H9 (cell line): Measurements from ENCODE around the gene THTPA. TPM values are rescaled to one million over a fixed set of nuclear protein-coding genes. Genes with fewer than 3 reads are reported as not detected.

ENCODE experiments used
- DNase-seq: peaks from one replicate; pipeline ENCODE4 v3.0.0-alpha.2; 2017
- H2AFZ ChIP-seq: one replicate; pipeline ENCODE4 v1.6.1; 2013; ENCODE audit warnings: mild to moderate bottlenecking, low read length, control low read depth, moderate library complexity
- H2AK5ac ChIP-seq: 2 replicates; pipeline ENCODE4 v1.6.1; 2013; ENCODE audit warnings: low read length, control low read depth, mixed read lengths; ENCODE audit not compliant: insufficient read length
- H2BK120ac ChIP-seq: one replicate; pipeline ENCODE4 v1.6.1; 2013; ENCODE audit warnings: low read depth, mild to moderate bottlenecking, low read length, control low read depth, inconsistent platforms; ENCODE audit not compliant: poor library complexity, severe bottlenecking
- H2BK12ac ChIP-seq: 2 replicates; pipeline ENCODE4 v1.6.1; 2013; ENCODE audit warnings: low read length, control low read depth, mixed read lengths, low read depth; ENCODE audit not compliant: insufficient read length
- H2BK15ac ChIP-seq: 2 replicates; pipeline ENCODE4 v1.6.1; 2013; ENCODE audit warnings: low read depth, low read length, control low read depth
- H2BK20ac ChIP-seq: one replicate; pipeline ENCODE4 v1.6.1; 2013; ENCODE audit warnings: low read depth, mild to moderate bottlenecking, low read length, control low read depth, inconsistent platforms; ENCODE audit not compliant: poor library complexity, severe bottlenecking
- H2BK5ac ChIP-seq: 2 replicates; pipeline ENCODE4 v1.6.1; 2013; ENCODE audit warnings: low read length, control low read depth, mixed read lengths; ENCODE audit not compliant: insufficient read length
- H3K14ac ChIP-seq: 2 replicates; pipeline ENCODE4 v1.6.1; 2013; ENCODE audit warnings: low read length, control low read depth; ENCODE audit not compliant: insufficient read depth
- H3K18ac ChIP-seq: 2 replicates; pipeline ENCODE4 v1.6.1; 2013; ENCODE audit warnings: low read depth, mild to moderate bottlenecking, mixed read lengths, low read length, control low read depth; ENCODE audit not compliant: insufficient read length
- H3K23ac ChIP-seq: 2 replicates; pipeline ENCODE4 v1.6.1; 2013; ENCODE audit warnings: low read length, control low read depth, mixed read lengths, low read depth; ENCODE audit not compliant: insufficient read length
- H3K23me2 ChIP-seq: 2 replicates; pipeline ENCODE4 v1.6.1; 2013; ENCODE audit warnings: low read depth, mild to moderate bottlenecking, mixed read lengths, low read length, control low read depth; ENCODE audit not compliant: insufficient read length, poor library complexity, severe bottlenecking
- H3K27ac ChIP-seq: 2 replicates; pipeline ENCODE4 v1.5.1; 2013; ENCODE audit warnings: low read length, control low read depth, mixed read lengths, low read depth; ENCODE audit not compliant: insufficient read length
- H3K27me3 ChIP-seq: 2 replicates; pipeline ENCODE4 v1.6.1; 2013; ENCODE audit warnings: low read length, control low read depth, inconsistent platforms; ENCODE audit not compliant: insufficient read depth
- H3K4ac ChIP-seq: 2 replicates; pipeline ENCODE4 v1.6.1; 2013; ENCODE audit warnings: low read depth, mild to moderate bottlenecking, control low read depth, inconsistent platforms, low read length, moderate library complexity
- H3K4me1 ChIP-seq: 2 replicates; pipeline ENCODE4 v1.6.1; 2013; ENCODE audit warnings: low read length, control low read depth, inconsistent platforms; ENCODE audit not compliant: insufficient read depth
- H3K4me2 ChIP-seq: 2 replicates; pipeline ENCODE4 v1.6.1; 2013; ENCODE audit warnings: low read length, control low read depth, mixed read lengths; ENCODE audit not compliant: insufficient read length, insufficient read depth
- H3K56ac ChIP-seq: 2 replicates; pipeline ENCODE4 v1.6.1; 2013; ENCODE audit warnings: low read depth, mild to moderate bottlenecking, mixed read lengths, low read length, control low read depth; ENCODE audit not compliant: insufficient read length
- H3K79me1 ChIP-seq: 2 replicates; pipeline ENCODE4 v1.6.1; 2013; ENCODE audit warnings: low read depth, mild to moderate bottlenecking, moderate library complexity, low read length, control low read depth, inconsistent platforms; ENCODE audit not compliant: insufficient read depth, poor library complexity, severe bottlenecking
- H3K79me2 ChIP-seq: 2 replicates; pipeline ENCODE4 v1.6.1; 2013; ENCODE audit warnings: low read length, control low read depth, inconsistent platforms; ENCODE audit not compliant: insufficient read depth
- H3K9ac ChIP-seq: 2 replicates; pipeline ENCODE4 v1.6.1; 2013; ENCODE audit warnings: low read length, control low read depth, mixed read lengths; ENCODE audit not compliant: insufficient read length; ENCODE audit errors: extremely low read depth
- H3K9me3 ChIP-seq: one replicate; pipeline ENCODE4 v1.6.1; 2013; ENCODE audit warnings: low read depth, low read length, inconsistent platforms; ENCODE audit not compliant: control insufficient read depth
- H3T11ph ChIP-seq: one replicate; pipeline ENCODE4 v1.6.1; 2013; ENCODE audit warnings: mild to moderate bottlenecking, low read length, control low read depth, inconsistent platforms
- H4K20me1 ChIP-seq: one replicate; pipeline ENCODE4 v1.6.1; 2013; ENCODE audit not compliant: control insufficient read depth, insufficient read length, insufficient read depth
- H4K5ac ChIP-seq: 2 replicates; pipeline ENCODE4 v1.6.1; 2013; ENCODE audit warnings: low read depth, mild to moderate bottlenecking, mixed read lengths, low read length, control low read depth; ENCODE audit not compliant: insufficient read length
- H4K8ac ChIP-seq: replicated peaks from 2 replicates; pipeline ENCODE4 v1.6.1; 2013; ENCODE audit warnings: low read length, control low read depth, mixed read lengths, low read depth; ENCODE audit not compliant: insufficient read length
- H4K91ac ChIP-seq: 2 replicates; pipeline ENCODE4 v1.6.1; 2013; ENCODE audit warnings: low read depth, mild to moderate bottlenecking, moderate library complexity, mixed read lengths, low read length, control low read depth; ENCODE audit not compliant: insufficient read length
- H3K27ac Mint-ChIP-seq, 3 experiments: 2 replicates in 2 of 3; 3 replicates in 1 of 3; pipeline ENCODE4 v1.8.0; 2020 to 2021; ENCODE audit warnings: mixed read lengths in 3 of 3, mild to moderate bottlenecking in 1 of 3, moderate library complexity in 1 of 3
- H3K27me3 Mint-ChIP-seq: 2 replicates; pipeline ENCODE4 v1.8.0; 2021; ENCODE audit warnings: low read depth, mild to moderate bottlenecking, moderate library complexity, mixed read lengths
- H3K36me3 Mint-ChIP-seq, 3 experiments: 2 replicates in 2 of 3; 3 replicates in 1 of 3; pipeline ENCODE4 v1.8.0; 2020 to 2021; ENCODE audit warnings: low read depth in 3 of 3, mixed read lengths in 3 of 3; ENCODE audit not compliant: insufficient read depth in 1 of 3
- H3K4me1 Mint-ChIP-seq, 2 experiments: 2 replicates each; pipeline ENCODE4 v1.8.0; 2020; ENCODE audit warnings: mixed read lengths in 2 of 2
- H3K4me3 Mint-ChIP-seq, 2 experiments: 2 replicates in 1 of 2; 3 replicates in 1 of 2; pipeline ENCODE4 v1.8.0; 2020 to 2021; ENCODE audit warnings: mild to moderate bottlenecking in 2 of 2, mixed read lengths in 2 of 2, moderate library complexity in 1 of 2
- H3K9me3 Mint-ChIP-seq, 2 experiments: 2 replicates in 1 of 2; 3 replicates in 1 of 2; pipeline ENCODE4 v1.8.0; 2020; ENCODE audit warnings: mild to moderate bottlenecking in 2 of 2, mixed read lengths in 2 of 2, moderate library complexity in 1 of 2
- CTCF ChIP-seq: fragments of 200-600 bp; sonication (generic); conservative IDR thresholded peaks from 3 replicates; pipeline ENCODE4 v1.8.0; 2021; ENCODE audit warnings: antibody characterized with exemption, mild to moderate bottlenecking
- WGBS: extraction: QIAGEN DNeasy Blood & Tissue Kit; methylation state at CpG from one replicate; pipeline ENCODE4 v1.1.7; 2013; ENCODE audit warnings: missing lambda C conversion rate, low lambda C conversion rate, mixed read lengths; ENCODE audit not compliant: insufficient read length; ENCODE audit errors: extremely low coverage; 5-methylcytosine and 5-hydroxymethylcytosine counted together
- total RNA-seq: library from RNA; stranded (reverse); gene quantifications from 2 replicates; pipeline ENCODE4 v1.2.1, GENCODE V29; 2021

Gene THTPA
- total RNA-seq, 1 experiment from 2014 or later, result 15.6 TPM

- peaks cover 24 to 39% of the 10 kb centered on the region in 2 experiments for H3K4me1 Mint-ChIP-seq
- H4K91ac ChIP-seq, result no peak overlapping the region
- H3K27me3 ChIP-seq, result no peaks in the 10 kb centered on the region; the same call in 1 of the 2 replicates
- H3K4me2 ChIP-seq, result no peak overlapping the region
- H3K79me2 ChIP-seq, result no peaks in the 10 kb centered on the region
- no peak overlapping the region for H2AFZ ChIP-seq
- no peak overlapping the region for H3K23ac ChIP-seq
- H3K4ac ChIP-seq, result no peak overlapping the region
- TF ChIP-seq CTCF, result no peak
- no peak overlapping the region for H2AK5ac ChIP-seq
- no peak overlapping the region for H3K27ac Mint-ChIP-seq
- no peaks in the 10 kb centered on the region for H4K20me1 ChIP-seq
- DNase-seq, result peak; percentile 11
- H3K4me3 Mint-ChIP-seq, result no peak overlapping the region
- H3K36me3 Mint-ChIP-seq, result no peaks in the 10 kb centered on the region
- H2BK5ac ChIP-seq, result no peak overlapping the region
- H3K27me3 Mint-ChIP-seq, result peaks cover 20% of the 10 kb centered on the region
- H2BK15ac ChIP-seq, result no peak overlapping the region
- no peak overlapping the region for H2BK12ac ChIP-seq
- H4K5ac ChIP-seq, result no peak overlapping the region
- peaks cover 3% of the 10 kb centered on the region for H3K23me2 ChIP-seq
- H2BK20ac ChIP-seq, result no peak overlapping the region
- WGBS, result no CpG with 5 or more reads among the region's 3 CpGs
- peaks cover 15% of the 10 kb centered on the region for H3K4me1 ChIP-seq
- no peaks in the 10 kb centered on the region for H3K9me3 Mint-ChIP-seq
- H3T11ph ChIP-seq, result no peak overlapping the region
- H3K56ac ChIP-seq, result no peak overlapping the region
- no peak overlapping the region for H4K8ac ChIP-seq
- H3K18ac ChIP-seq, result no peak overlapping the region
- no peaks in the 10 kb centered on the region for H3K79me1 ChIP-seq
- H3K9ac ChIP-seq, result no peak overlapping the region
- no peak overlapping the region for H3K14ac ChIP-seq
- H3K9me3 ChIP-seq, result no peaks in the 10 kb centered on the region
- no peak overlapping the region for H3K27ac ChIP-seq
- no peak overlapping the region for H2BK120ac ChIP-seq
Measured at GRCh38 chr14:23514644-23514957, 41.5 kb upstream of the THTPA start.
